NCI-H345 treated with DMSO at 0.1 percent for 48 hours (cell line): ENCODE data around the gene TCEAL1.
"Not testable (repeated sequence)": the region's sequence is repeated elsewhere in the genome, so short reads cannot be mapped to it uniquely, and the experiment has no call there.

ENCODE experiments used
- DNase-seq: peaks from one replicate; lab custom pipeline; 2025; ENCODE audit not compliant: unreplicated experiment; lab: John Stamatoyannopoulos, UW

TCEAL1 gene

GRCh38 chrX:103631145-103631544 lies 2.4 kb downstream of the TCEAL1 start:
- DNase-seq, result no peak

GRCh38 chrX:103635436-103635835 lies 6.7 kb downstream of the TCEAL1 start:
- no peak for DNase-seq

- DNase-seq, result no peak
Observed at GRCh38 chrX:103637604-103638338, 9.0 kb downstream of the TCEAL1 start.

- DNase-seq, result not testable (repeated sequence)
Observed at GRCh38 chrX:103638479-103639346, 9.9 kb downstream of the TCEAL1 start.

DNA sequence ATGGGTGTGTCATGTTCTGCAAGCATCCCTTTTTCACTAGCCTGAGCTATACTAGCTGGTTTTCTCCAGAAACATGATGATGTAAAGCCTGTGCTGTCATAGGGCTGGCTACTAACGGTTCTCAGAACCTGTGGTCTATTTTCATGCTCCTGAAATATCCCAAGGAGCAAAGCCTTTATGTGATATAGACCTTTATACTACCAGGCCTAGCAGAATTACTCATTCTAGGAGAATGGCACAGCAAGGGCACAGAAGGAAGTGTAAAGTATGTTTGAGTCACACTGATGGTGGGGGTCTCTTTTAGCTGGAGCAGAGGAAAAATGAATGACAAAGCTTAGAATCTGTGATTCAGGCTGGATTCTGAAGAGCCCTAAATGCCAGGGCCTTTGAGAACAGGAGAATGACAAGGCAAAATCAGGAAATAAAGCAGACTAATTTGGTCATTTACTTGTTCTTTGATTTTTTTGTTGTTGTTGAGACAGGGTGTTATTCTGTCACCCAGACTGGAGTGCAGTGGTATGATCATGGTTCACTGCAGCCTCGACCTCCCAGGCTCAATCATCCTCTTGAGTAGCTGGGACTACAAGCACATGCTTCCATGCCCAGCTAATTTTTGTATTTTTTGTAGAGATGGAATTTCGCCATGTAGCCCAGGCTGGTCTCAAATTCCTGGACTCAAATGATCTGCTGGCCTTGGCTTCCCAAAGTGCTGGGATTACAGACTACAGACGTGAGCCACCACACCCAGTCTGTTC lies 11.8 kb downstream of the TCEAL1 start:
- DNase-seq, result no peak

DNA sequence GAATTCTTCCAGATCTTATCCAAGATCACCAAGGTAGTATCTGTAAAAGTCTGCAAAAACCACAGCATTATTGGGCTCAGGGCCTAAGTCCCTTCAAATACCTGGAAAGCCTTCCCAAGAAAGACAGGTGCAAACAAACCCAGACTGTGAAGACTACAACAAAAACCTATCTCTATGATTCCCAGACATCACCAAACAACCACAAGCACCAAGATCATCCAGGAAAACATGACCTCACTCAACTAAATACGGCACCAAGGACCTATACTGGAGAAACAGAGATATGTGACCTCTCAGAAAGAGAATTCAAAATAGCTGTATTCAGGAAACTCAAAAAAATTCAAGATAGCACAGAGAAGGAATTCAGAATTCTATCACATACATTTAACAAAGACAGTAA lies 15.3 kb downstream of the TCEAL1 start:
- no peak for DNase-seq

- DNase-seq, result no peak
Observed at GRCh38 chrX:103647630-103648029, 18.9 kb downstream of the TCEAL1 start.

GRCh38 chrX:103651151-103651773 lies 22.5 kb downstream of the TCEAL1 start:
- peak; percentile 10 for DNase-seq

GRCh38 chrX:103655230-103656000 lies 26.6 kb downstream of the TCEAL1 start:
- DNase-seq, result not testable (repeated sequence)

DNA sequence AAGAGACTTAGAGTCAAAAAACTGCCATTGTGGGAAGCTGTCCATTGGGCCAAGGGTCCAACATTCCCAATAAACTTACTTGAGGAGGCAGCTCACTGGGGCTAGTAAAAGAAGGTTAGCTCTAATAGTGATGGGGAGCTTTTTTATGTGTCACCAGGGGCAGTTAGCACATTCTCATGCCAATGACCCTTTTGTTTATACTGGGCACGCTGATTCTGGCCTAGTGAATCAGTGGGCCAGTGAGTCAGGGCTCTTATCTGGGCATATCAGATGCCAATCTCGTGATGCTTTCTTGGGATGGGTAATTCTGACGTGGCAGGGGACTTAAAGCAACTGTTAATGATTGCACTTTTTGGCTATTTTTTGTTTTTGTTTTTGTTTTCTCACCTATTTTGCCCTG lies 27.8 kb downstream of the TCEAL1 start:
- DNase-seq, result no peak

- DNase-seq, result not testable (repeated sequence)
Observed at GRCh38 chrX:103657066-103657465, 28.3 kb downstream of the TCEAL1 start.

DNA sequence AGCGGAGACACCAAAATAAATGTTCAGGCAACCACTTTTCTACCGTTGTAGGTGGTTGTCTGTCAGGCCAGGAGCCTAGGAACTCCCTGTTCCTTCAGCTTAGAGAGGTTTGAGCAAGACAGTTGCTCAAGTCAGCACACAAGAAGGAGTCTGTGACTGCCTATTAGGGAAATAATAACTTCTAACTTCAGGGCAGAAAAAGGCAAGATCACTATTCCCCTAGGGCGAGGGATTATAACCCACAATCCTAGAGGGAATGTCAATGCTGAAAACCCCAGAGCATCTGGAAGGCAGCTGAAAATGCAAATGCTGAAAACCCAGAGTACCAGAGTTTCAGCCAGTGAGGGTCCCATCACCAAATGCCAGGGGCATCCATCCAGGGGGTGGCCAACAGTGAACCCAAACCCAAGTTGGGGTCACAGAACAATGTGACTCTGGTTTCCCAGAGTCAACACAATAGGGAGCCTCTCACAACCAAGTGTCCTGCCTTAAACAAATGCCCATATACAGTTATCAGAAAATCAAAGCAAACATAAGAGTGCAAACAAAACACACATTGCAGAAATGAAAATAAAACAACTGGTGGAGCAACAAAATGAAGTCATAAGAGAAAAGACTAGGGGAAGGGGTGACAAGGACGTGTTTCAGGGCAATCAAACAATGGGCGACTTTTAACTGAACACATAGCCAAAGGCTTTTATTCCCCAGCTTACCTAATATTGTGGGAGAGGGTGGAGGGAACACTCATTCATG lies 30.1 kb downstream of the TCEAL1 start:
- no peak for DNase-seq

DNA sequence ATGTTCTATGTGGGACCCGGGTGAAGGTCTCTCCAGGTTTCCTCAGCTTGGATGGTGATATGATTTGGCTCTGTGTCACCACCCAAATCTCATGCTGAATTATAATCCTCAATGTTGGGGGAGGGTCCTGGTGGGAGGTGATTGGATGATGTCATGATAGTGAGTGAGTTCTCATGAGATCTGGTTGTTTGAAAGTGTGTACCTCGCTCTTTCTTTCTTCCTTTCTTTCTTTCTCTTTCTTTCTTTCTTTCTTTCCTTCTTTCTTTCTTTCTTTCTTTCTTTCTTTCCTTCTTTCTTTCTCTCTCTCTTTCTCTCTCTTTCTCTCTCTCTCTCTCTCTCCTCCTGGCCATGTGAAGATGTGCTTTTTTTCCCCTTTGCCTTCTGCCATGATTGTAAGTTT lies 30.7 kb downstream of the TCEAL1 start:
- DNase-seq, result not testable (repeated sequence)

- no peak for DNase-seq
Observed at GRCh38 chrX:103663981-103664762, 35.4 kb downstream of the TCEAL1 start.

DNA sequence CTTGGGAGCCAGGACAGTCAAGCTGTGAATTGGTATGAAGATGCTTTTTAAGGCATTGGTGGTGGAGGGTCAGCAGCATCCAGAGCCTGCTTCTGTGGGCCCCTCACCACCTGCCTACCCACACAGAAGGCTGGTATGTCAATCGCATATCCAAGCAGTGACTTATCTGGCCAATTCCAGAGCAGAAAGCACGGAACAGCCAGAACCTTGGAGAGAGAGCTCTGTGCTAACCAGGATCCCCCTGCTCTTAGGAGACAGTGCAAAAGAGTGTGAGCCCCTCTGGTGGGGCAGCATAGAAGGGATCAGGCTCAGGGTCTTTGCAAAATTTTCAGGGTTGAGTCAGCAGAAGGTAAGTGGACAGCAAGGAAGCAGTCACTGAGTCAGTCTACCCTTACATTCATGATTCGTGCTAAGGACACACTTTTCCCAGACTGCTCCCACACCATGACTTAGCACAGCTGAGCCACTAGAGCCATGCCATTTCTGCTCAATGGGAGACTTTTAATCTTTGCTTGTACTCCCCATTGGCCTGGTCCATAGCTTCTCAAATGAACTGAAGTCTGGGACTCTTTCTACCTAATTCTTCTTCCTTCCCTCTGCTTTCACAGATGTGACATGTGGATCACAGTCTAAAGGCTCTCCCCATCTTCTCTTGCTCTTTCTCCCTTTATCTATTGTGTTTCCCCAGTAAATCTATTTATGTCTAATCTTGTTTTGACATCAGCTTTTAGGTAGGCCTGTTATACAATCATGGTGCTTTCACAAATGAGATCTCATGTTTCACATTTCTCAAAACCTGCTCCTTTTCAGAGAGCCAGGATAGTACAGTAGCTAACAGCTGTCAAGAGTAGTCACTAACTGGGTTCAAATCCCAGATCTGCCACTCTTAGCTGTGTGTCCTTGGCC lies 37.7 kb downstream of the TCEAL1 start:
- no peak for DNase-seq

DNA sequence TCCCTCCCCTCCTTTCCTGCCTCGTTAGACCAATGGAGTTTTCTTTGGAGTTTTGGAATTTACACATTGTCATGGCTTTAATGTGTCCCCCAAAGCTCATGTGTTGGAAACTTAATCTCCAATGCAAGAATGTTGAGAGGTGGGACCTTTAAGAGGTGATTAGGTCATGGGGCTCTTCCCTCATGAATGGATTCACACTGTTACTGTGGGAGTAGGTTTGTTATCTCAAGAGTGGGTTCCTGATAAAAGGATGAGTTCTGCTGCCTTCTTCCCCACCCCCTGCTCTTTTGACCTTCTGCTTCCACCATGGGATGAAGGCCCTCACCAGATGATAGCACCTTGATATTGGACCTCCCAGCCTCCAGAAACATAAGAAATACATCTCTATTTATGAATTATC lies 41.0 kb downstream of the TCEAL1 start:
- DNase-seq, result no peak

DNA sequence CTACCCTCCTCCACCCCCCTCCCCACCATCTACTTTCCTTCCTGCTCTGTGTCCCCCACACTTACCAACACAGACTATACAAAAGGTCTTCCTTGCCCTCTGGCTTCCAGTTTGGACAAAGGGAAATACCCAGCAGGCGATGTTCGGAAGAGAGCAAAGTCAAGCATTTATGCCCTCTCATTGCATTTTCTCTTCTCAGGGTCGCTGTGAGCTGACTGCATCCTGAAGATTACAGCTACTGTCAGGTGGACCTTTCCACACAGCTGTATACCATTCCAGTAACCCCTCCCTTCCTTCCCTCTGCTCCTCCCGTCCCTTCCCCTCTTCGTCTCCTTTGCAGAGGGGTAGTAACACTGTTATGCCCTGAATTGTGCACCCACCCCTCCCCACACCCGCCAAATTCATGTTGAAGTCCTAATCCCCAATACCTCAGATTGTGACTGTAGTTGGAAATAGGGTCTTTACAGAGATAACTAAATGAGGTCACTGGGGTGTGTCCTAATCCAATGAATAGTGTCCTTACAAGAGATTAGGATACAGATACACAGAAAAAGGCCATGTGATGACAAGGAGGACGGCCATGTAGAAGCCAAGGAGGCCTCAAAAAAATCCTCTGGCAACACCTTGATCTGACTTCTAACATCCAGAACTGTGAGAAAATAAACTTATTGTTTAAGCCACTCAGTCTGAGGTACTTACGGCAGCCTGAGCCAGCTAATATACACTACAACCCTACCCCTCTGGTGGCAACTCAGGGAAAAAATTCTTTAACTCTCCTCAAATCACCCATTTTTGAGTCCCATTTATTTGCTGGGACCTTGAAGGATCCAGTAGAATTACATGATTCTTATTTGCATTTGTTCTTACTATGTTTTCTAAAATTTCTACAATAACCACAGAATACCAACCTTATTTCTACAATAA lies 46.0 kb downstream of the TCEAL1 start:
- DNase-seq, result no peak
